ENCODE data around the gene PARD3.
A peak's percentile ranks its signal among the peaks of the same experiment; 100 is the strongest.

- TF ChIP-seq POLR2AphosphoS5 (IDR thresholded peaks at IDR 0.05) (peak in 1 of 2 donors; percentile 46), POLR2A (IDR thresholded peaks at IDR 0.05) (no peak)
Observed at GRCh38 chr10:34758447-34758996, 56.6 kb downstream of the PARD3 start.
